ENCODE results near the gene HIC1. TPM values are rescaled to one million over a fixed set of nuclear protein-coding genes. Genes with fewer than 3 reads are reported as not detected.
A peak's percentile ranks its signal among the peaks of the same experiment; 100 is the strongest.

The HIC1 gene
- total RNA-seq, 2 experiments from 2014 or later: 13.6 to 16.5 TPM

GRCh38 chr17:2093349-2093748 is 38.4 kb downstream of the HIC1 start:
- H3K4me1 Mint-ChIP-seq: peaks cover 35% of the 10 kb centered on the region
- intact Hi-C loops (cut with DNase I, micrococcal nuclease): no loop called here
- H3K27ac Mint-ChIP-seq: no peak overlapping the region
- H3K9me3 Mint-ChIP-seq (ENCODE audit: low read depth): no peaks in the 10 kb centered on the region
- H3K4me3 Mint-ChIP-seq: no peak overlapping the region
- ChIA-PET POLR2A (no interaction called here), CTCF (interaction anchor here (1.8 kb wide), 1 partner anchor 151 kb away, joined by 10 read pairs; no protein-coding TSS in a partner anchor)
- ATAC-seq (no peak), DNase-seq (no peak)
- peaks cover 10% of the 10 kb centered on the region for H3K36me3 Mint-ChIP-seq (ENCODE audit: low read depth)
- H3K27me3 Mint-ChIP-seq: no peaks in the 10 kb centered on the region

- ChIA-PET POLR2A (interaction anchor here (0.5 to 0.7 kb wide), 3 partner anchors 50 to 193 kb away, joined by 3 to 11 read pairs (median 3); no protein-coding TSS in a partner anchor), CTCF (interaction anchor here (0.5 to 1.8 kb wide), 5 partner anchors 9 to 150 kb away, joined by 3 to 10 read pairs (median 3); no protein-coding TSS in a partner anchor)
- ATAC-seq: no peak
- Mint-ChIP-seq H3K27me3 (no peaks in the 10 kb centered on the region), H3K9me3 (ENCODE audit: low read depth) (no peaks in the 10 kb centered on the region), H3K27ac (no peak overlapping the region), H3K4me1 (peaks cover 19% of the 10 kb centered on the region), H3K36me3 (ENCODE audit: low read depth) (peaks cover 8% of the 10 kb centered on the region), H3K4me3 (no peak overlapping the region)
- intact Hi-C loops (cut with DNase I, micrococcal nuclease): no loop called here
- DNase-seq: no peak
These were observed 40.1 kb downstream of the HIC1 start for GRCh38 chr17:2094891-2095535.

- ChIA-PET POLR2A (interaction anchor here (0.5 to 0.7 kb wide), 2 partner anchors 119 to 192 kb away, joined by 3 read pairs; no protein-coding TSS in a partner anchor), CTCF (interaction anchor here (1.2 kb wide), 1 partner anchor 149 kb away, joined by 4 read pairs; no protein-coding TSS in a partner anchor)
- H3K27me3 Mint-ChIP-seq: no peaks in the 10 kb centered on the region
- DNase-seq: no peak
- no peak overlapping the region for H3K4me3 Mint-ChIP-seq
- H3K27ac Mint-ChIP-seq: no peak overlapping the region
- peaks cover 14% of the 10 kb centered on the region for H3K4me1 Mint-ChIP-seq
- intact Hi-C loops (cut with DNase I, micrococcal nuclease): no loop called here
- H3K9me3 Mint-ChIP-seq (ENCODE audit: low read depth): no peaks in the 10 kb centered on the region
- H3K36me3 Mint-ChIP-seq (ENCODE audit: low read depth): peaks cover 8% of the 10 kb centered on the region
- no peak for ATAC-seq
These were observed 40.6 kb downstream of the HIC1 start for GRCh38 chr17:2095536-2095910.

GRCh38 chr17:2101448-2102257 is 46.8 kb downstream of the HIC1 start:
- peak; percentile 87 for ATAC-seq
- intact Hi-C loops (cut with DNase I, micrococcal nuclease): no loop called here
- H3K27ac Mint-ChIP-seq: peak overlapping the region; percentile 28
- H3K9me3 Mint-ChIP-seq (ENCODE audit: low read depth): no peaks in the 10 kb centered on the region
- no peak overlapping the region for H3K4me3 Mint-ChIP-seq
- ChIA-PET POLR2A (interaction anchor here (1.0 kb wide), 1 partner anchor 12 kb away, joined by 4 read pairs; no protein-coding TSS in a partner anchor), CTCF (interaction anchor here (0.6 to 2.6 kb wide), 5 partner anchors 11 to 586 kb away, joined by 3 to 7 read pairs (median 3); no protein-coding TSS in a partner anchor)
- H3K36me3 Mint-ChIP-seq (ENCODE audit: low read depth): peaks cover 6% of the 10 kb centered on the region
- H3K27me3 Mint-ChIP-seq: no peaks in the 10 kb centered on the region
- H3K4me1 Mint-ChIP-seq: peaks cover 20% of the 10 kb centered on the region
- peak; percentile 80 for DNase-seq

GRCh38 chr17:2102931-2103809 is 48.3 kb downstream of the HIC1 start:
- Mint-ChIP-seq H3K4me1 (peaks cover 20% of the 10 kb centered on the region), H3K36me3 (ENCODE audit: low read depth) (peaks cover 6% of the 10 kb centered on the region), H3K4me3 (no peak overlapping the region), H3K27ac (no peak overlapping the region), H3K27me3 (no peaks in the 10 kb centered on the region), H3K9me3 (ENCODE audit: low read depth) (no peaks in the 10 kb centered on the region)
- CTCF ChIA-PET: interaction anchor here (0.7 to 2.6 kb wide), 6 partner anchors 8 to 235 kb away, joined by 3 to 7 read pairs (median 3); no protein-coding TSS in a partner anchor
- intact Hi-C loops (cut with DNase I, micrococcal nuclease): no loop called here
- ATAC-seq: no peak
- POLR2A ChIA-PET: no interaction called here
- DNase-seq: no peak

GRCh38 chr17:2105663-2106062 is 50.8 kb downstream of the HIC1 start:
- peaks cover 6% of the 10 kb centered on the region for H3K36me3 Mint-ChIP-seq (ENCODE audit: low read depth)
- H3K4me1 Mint-ChIP-seq: peaks cover 20% of the 10 kb centered on the region
- no peaks in the 10 kb centered on the region for H3K9me3 Mint-ChIP-seq (ENCODE audit: low read depth)
- ChIA-PET CTCF (interaction anchor here (0.7 to 0.8 kb wide), 2 partner anchors 11 to 152 kb away, joined by 3 read pairs; no protein-coding TSS in a partner anchor), POLR2A (interaction anchor here (0.6 kb wide), 1 partner anchor 219 kb away, joined by 3 read pairs; no protein-coding TSS in a partner anchor)
- no peaks in the 10 kb centered on the region for H3K27me3 Mint-ChIP-seq
- intact Hi-C loops (cut with DNase I, micrococcal nuclease): no loop called here
- H3K4me3 Mint-ChIP-seq: no peak overlapping the region
- no peak overlapping the region for H3K27ac Mint-ChIP-seq
- no peak for ATAC-seq
- no peak for DNase-seq

GRCh38 chr17:2106308-2106955 is 51.5 kb downstream of the HIC1 start:
- intact Hi-C loops (cut with DNase I, micrococcal nuclease): no loop called here
- Mint-ChIP-seq H3K27ac (no peak overlapping the region), H3K4me1 (peaks cover 13% of the 10 kb centered on the region), H3K4me3 (no peak overlapping the region), H3K36me3 (ENCODE audit: low read depth) (peaks cover 6% of the 10 kb centered on the region), H3K9me3 (ENCODE audit: low read depth) (no peaks in the 10 kb centered on the region), H3K27me3 (no peaks in the 10 kb centered on the region)
- CTCF ChIA-PET: no interaction called here
- DNase-seq (no peak), ATAC-seq (no peak)
- POLR2A ChIA-PET: interaction anchor here (0.6 kb wide), 1 partner anchor 220 kb away, joined by 3 read pairs; no protein-coding TSS in a partner anchor

GRCh38 chr17:2107050-2107449 is 52.1 kb downstream of the HIC1 start:
- no peak overlapping the region for H3K4me3 Mint-ChIP-seq
- POLR2A ChIA-PET: interaction anchor here (0.7 kb wide), 1 partner anchor 203 kb away, joined by 3 read pairs; no protein-coding TSS in a partner anchor
- ATAC-seq (no peak), DNase-seq (no peak)
- no peaks in the 10 kb centered on the region for H3K9me3 Mint-ChIP-seq (ENCODE audit: low read depth)
- no peaks in the 10 kb centered on the region for H3K27me3 Mint-ChIP-seq
- peaks cover 10% of the 10 kb centered on the region for H3K36me3 Mint-ChIP-seq (ENCODE audit: low read depth)
- intact Hi-C loops (cut with DNase I, micrococcal nuclease): no loop called here
- CTCF ChIA-PET: interaction anchor here (0.6 kb wide), 1 partner anchor 215 kb away, joined by 4 read pairs; no protein-coding TSS in a partner anchor
- H3K27ac Mint-ChIP-seq: no peak overlapping the region
- peaks cover 8% of the 10 kb centered on the region for H3K4me1 Mint-ChIP-seq

GRCh38 chr17:2107506-2107905 is 52.6 kb downstream of the HIC1 start:
- intact Hi-C loops (cut with DNase I, micrococcal nuclease): no loop called here
- Mint-ChIP-seq H3K36me3 (ENCODE audit: low read depth) (peaks cover 10% of the 10 kb centered on the region), H3K27me3 (no peaks in the 10 kb centered on the region), H3K4me3 (no peak overlapping the region), H3K9me3 (ENCODE audit: low read depth) (no peaks in the 10 kb centered on the region), H3K27ac (no peak overlapping the region), H3K4me1 (peaks cover 7% of the 10 kb centered on the region)
- ATAC-seq (no peak), DNase-seq (no peak)
- ChIA-PET CTCF (interaction anchor here (0.6 kb wide), 1 partner anchor 216 kb away, joined by 4 read pairs; no protein-coding TSS in a partner anchor), POLR2A (interaction anchor here (0.7 kb wide), 1 partner anchor 203 kb away, joined by 3 read pairs; no protein-coding TSS in a partner anchor)

- CTCF ChIA-PET: no interaction called here
- no peak for DNase-seq
- POLR2A ChIA-PET: no interaction called here
These were observed 53.3 kb downstream of the HIC1 start for GRCh38 chr17:2108170-2108569.

More at GRCh38 chr17:2108170-2108569, 53.3 kb downstream of the HIC1 start:
- Mint-ChIP-seq H3K9me3 (ENCODE audit: low read depth) (no peaks in the 10 kb centered on the region), H3K4me1 (peaks cover 5% of the 10 kb centered on the region), H3K27ac (no peak overlapping the region), H3K36me3 (ENCODE audit: low read depth) (peaks cover 6% of the 10 kb centered on the region), H3K4me3 (no peak overlapping the region), H3K27me3 (no peaks in the 10 kb centered on the region)
- ATAC-seq: no peak
- intact Hi-C loops (cut with DNase I, micrococcal nuclease): no loop called here

Data from activated CD4-positive, alpha-beta T cell treated with anti-CD3 and anti-CD28 coated beads for 36 hours (primary cell).